Mononuclear cell (primary cell): Measurements from ENCODE around the gene NYNRIN. TPM values are rescaled to one million over a fixed set of nuclear protein-coding genes. Genes with fewer than 3 reads are reported as not detected.
"Not testable (repeated sequence)": the region's sequence is repeated elsewhere in the genome, so short reads cannot be mapped to it uniquely, and the experiment has no call there.

Experiments
- H3K27me3 ChIP-seq: 2 replicates; pipeline ENCODE4 v1.6.0; 2011; ENCODE audit warnings: low read length, control low read depth; ENCODE audit not compliant: insufficient read depth
- H3K4me1 ChIP-seq: 2 replicates; pipeline ENCODE4 v1.5.1; 2011; ENCODE audit warnings: mild to moderate bottlenecking, low read length, control low read depth; ENCODE audit not compliant: insufficient read depth
- H3K4me3 ChIP-seq: 2 replicates; pipeline ENCODE4 v1.5.1; 2011; ENCODE audit warnings: mild to moderate bottlenecking, low read length, moderate library complexity
- H3K9me3 ChIP-seq: 2 replicates; pipeline ENCODE4 v1.5.1; 2011; ENCODE audit warnings: low read depth, mild to moderate bottlenecking, control low read depth, low read length
- total RNA-seq: library from RNA; depleted of rRNA; stranded (reverse); fragments of >200 nt; gene quantifications from one replicate; pipeline ENCODE4 v1.2.3, GENCODE V29; 2012

NYNRIN gene
- total RNA-seq, 1 donor, result under 0.01 TPM

DNA sequence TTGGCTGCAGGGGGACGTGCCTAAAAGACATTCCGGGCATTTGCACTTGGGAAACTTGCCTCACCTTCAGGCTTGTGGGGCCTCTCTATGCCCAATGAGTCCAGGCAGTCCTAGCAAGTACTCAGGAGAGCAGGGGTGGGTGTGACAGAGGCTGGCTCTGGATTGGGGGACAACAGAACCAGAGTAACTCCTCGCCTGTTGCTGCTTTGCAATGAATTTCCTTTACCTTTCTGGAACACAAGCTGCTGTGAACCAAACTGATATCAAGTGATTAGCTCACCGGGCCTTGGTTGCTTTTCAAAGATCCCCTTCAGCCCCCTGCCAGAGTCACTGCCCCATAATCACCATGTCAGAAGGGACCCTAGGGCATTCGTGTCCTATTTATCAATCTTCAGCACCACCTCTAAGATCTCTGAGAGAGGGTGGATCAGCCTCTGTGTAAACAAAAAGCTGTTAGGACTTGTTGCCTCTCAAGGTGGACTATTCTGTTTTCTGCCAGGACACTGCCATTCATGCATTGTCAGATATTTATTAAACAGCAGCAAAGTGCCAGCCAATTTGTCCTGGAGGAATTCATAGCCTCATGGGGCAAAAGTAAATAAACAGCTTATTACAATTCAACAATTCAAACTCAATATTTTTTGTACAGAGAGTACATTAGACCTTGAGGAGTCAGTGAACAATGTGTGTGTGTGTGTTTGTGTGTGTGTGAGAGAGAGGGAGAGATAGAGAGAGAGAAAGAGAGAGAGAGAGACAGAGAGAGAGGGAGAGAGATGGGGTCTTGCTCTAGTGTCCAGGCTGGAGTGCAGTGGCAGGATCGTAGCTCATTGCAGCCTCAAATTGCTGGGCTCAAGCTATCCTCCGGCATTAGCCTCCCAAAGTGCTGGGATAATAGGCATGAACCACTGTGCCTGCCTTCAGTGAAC lies 19.6 kb upstream of the NYNRIN start:
- Histone ChIP-seq H3K4me1 (no peaks in the 10 kb centered on the region), H3K27me3 (no peaks in the 10 kb centered on the region), H3K4me3 (no peak overlapping the region), H3K9me3 (no peaks in the 10 kb centered on the region)

- Histone ChIP-seq H3K4me3 (no peak overlapping the region), H3K4me1 (no peaks in the 10 kb centered on the region), H3K9me3 (no peaks in the 10 kb centered on the region), H3K27me3 (no peaks in the 10 kb centered on the region)
Observed at GRCh38 chr14:24379907-24380730, 18.7 kb upstream of the NYNRIN start.

DNA sequence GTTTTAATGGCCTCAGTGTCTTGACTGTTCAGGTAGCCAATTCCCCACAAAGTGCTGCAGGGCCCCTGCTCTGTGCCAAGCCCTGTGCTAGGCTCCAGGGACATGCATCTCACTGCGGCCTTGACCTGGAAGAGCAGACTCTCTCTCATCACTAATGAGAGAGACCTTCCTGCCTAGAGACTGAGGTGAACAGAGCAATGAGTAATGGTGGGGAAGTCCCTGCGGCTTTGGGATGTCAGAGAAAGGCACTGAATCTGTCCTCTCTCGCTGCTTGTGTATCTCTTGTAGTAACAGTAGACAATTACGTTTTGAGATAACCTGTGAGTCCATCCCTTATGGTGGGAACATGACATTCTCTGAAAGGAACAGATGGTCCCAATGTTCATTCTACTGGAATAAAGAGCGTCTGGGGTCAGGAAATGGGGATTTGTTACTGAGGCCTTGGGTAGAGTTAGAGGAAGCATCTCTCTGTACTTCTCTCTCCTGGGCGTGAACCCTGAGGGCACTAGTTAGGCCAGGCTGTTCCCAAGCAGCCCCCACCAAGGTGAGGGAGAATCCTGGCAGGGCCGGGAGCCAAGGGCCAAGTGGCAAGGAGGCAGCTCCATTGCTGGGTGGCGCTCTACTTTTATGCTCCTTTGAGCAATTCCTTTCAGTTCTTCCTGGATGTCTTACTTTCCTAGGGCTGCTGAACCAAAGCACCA lies 17.3 kb upstream of the NYNRIN start:
- Histone ChIP-seq H3K4me3 (no peak overlapping the region), H3K9me3 (no peaks in the 10 kb centered on the region), H3K4me1 (no peaks in the 10 kb centered on the region), H3K27me3 (peaks cover 2% of the 10 kb centered on the region)

- no peak overlapping the region for H3K4me3 ChIP-seq
- no peaks in the 10 kb centered on the region for H3K9me3 ChIP-seq
- H3K27me3 ChIP-seq, result peaks cover 2% of the 10 kb centered on the region
- no peaks in the 10 kb centered on the region for H3K4me1 ChIP-seq
Observed at GRCh38 chr14:24382064-24382371, 16.8 kb upstream of the NYNRIN start.

- no peak overlapping the region for H3K4me3 ChIP-seq
- no peaks in the 10 kb centered on the region for H3K4me1 ChIP-seq
- H3K27me3 ChIP-seq, result peaks cover 2% of the 10 kb centered on the region
- no peaks in the 10 kb centered on the region for H3K9me3 ChIP-seq
Observed at GRCh38 chr14:24384169-24384568, 14.6 kb upstream of the NYNRIN start.

DNA sequence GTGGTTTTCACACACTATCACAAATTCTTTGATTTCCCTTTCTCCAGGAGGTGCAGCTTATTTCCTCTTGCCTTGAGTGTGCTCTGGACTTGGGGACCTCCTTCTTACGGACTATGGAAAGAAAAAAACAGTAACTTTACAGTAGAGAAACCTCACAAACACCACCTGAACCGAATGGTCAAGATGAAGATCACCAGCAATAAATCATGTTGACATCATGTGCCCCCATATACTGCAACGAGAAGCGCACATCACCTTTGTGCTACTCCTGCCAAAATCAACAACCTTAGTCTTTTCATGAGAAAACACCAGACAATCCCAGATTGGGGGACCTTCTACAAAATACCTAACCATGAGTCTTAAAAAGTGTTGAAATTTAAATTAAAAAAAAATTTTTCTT lies 13.3 kb upstream of the NYNRIN start:
- H3K27me3 ChIP-seq, result peaks cover 2% of the 10 kb centered on the region
- no peaks in the 10 kb centered on the region for H3K4me1 ChIP-seq
- H3K4me3 ChIP-seq, result no peak overlapping the region
- H3K9me3 ChIP-seq, result no peaks in the 10 kb centered on the region

GRCh38 chr14:24387009-24387345 lies 11.8 kb upstream of the NYNRIN start:
- H3K4me3 ChIP-seq, result no peak overlapping the region
- peaks cover 2% of the 10 kb centered on the region for H3K27me3 ChIP-seq
- H3K9me3 ChIP-seq, result no peaks in the 10 kb centered on the region
- H3K4me1 ChIP-seq, result peaks cover 5% of the 10 kb centered on the region

- not testable (repeated sequence) for H3K27me3 ChIP-seq, H3K4me1 ChIP-seq, H3K9me3 ChIP-seq, H3K4me3 ChIP-seq
Observed at GRCh38 chr14:24387579-24387978, 11.2 kb upstream of the NYNRIN start.

- Histone ChIP-seq H3K27me3 (peaks cover 2% of the 10 kb centered on the region), H3K4me3 (no peak overlapping the region), H3K9me3 (no peaks in the 10 kb centered on the region), H3K4me1 (peaks cover 5% of the 10 kb centered on the region)
Observed at GRCh38 chr14:24388474-24389179, 10.2 kb upstream of the NYNRIN start.

DNA sequence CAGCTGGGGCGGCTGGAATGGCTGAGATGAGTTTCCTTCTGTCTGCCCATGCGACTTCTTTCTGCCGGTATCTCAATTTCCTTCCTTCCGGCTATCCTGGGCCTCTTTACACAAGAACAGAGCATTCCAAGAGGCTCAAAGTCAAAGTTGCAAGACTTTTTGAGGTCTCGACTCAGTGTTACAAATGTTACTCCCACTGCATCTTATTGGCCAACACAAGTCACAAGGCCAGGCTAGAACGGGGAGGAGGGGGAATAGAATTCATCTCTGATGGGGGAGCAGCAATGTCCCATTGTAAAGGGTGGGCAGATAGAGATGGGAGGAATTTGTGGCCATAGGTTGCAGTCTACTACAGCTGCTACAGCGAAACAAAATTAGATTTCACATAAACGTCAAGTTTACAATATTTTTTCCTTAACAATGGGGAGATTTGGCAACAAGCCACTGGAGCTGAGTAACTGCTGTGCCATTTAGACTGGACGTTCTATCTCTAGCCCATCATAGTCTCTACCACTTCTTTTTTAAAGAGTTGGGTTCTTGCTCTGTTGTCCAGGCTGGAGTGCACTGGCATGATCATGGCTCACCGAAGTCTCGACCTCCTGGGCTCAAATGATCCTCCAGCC lies 9.5 kb upstream of the NYNRIN start:
- no peaks in the 10 kb centered on the region for H3K9me3 ChIP-seq
- H3K4me1 ChIP-seq, result peaks cover 5% of the 10 kb centered on the region
- peaks cover 2% of the 10 kb centered on the region for H3K27me3 ChIP-seq
- H3K4me3 ChIP-seq, result no peak overlapping the region

GRCh38 chr14:24390701-24391468 lies 7.9 kb upstream of the NYNRIN start:
- no peak overlapping the region for H3K4me3 ChIP-seq
- peaks cover 10% of the 10 kb centered on the region for H3K4me1 ChIP-seq
- no peaks in the 10 kb centered on the region for H3K9me3 ChIP-seq
- H3K27me3 ChIP-seq, result no peaks in the 10 kb centered on the region

GRCh38 chr14:24392325-24393091 lies 6.3 kb upstream of the NYNRIN start:
- no peak overlapping the region for H3K4me3 ChIP-seq
- peaks cover 13% of the 10 kb centered on the region for H3K4me1 ChIP-seq
- no peaks in the 10 kb centered on the region for H3K27me3 ChIP-seq
- no peaks in the 10 kb centered on the region for H3K9me3 ChIP-seq

- H3K4me1 ChIP-seq, result peaks cover 15% of the 10 kb centered on the region
- H3K27me3 ChIP-seq, result no peaks in the 10 kb centered on the region
- H3K9me3 ChIP-seq, result no peaks in the 10 kb centered on the region
- no peak overlapping the region for H3K4me3 ChIP-seq
Observed at GRCh38 chr14:24394275-24394674, 4.5 kb upstream of the NYNRIN start.
